HepG2 (cell line): Measurements from ENCODE around the gene LAMA5. TPM values are rescaled to one million over a fixed set of nuclear protein-coding genes. Genes with fewer than 3 reads are reported as not detected.

Source experiments
- ATAC-seq: fragments of 200-7000 bp; cut with Tn5 transposase; 3 replicates; pipeline ENCODE4 v1.9.1; 2020; ENCODE audit warnings: mild to moderate bottlenecking, moderate library complexity
- BruUV-seq: library from RNA; stranded (reverse); fragments of 400-500 nt; replicated peaks from 2 replicates; lab custom pipeline; 2021; lab: Mats Ljungman, UMichigan
- CTCF ChIA-PET: fragments of 300-600 bp; formaldehyde crosslinking; extraction: SDS; loops from one replicate; lab custom pipeline; 2021; ENCODE audit warnings: low total read pairs, inconsistent platforms, low intra/inter-chr PET ratio; lab: Yijun Ruan, JAX
- POLR2A ChIA-PET: fragments of 350-600 bp; sonication (Branson Sonifier 250); formaldehyde crosslinking; loops from one replicate; lab custom pipeline; 2020; ENCODE audit warnings: antibody characterized with exemption, inconsistent platforms; lab: Yijun Ruan, JAX
- DNase-seq: peaks from one replicate; pipeline ENCODE4 v3.0.0-alpha.2; 2015; ENCODE audit warnings: low spot score
- FAIRE-seq: peaks from 3 replicates; lab custom pipeline; 2011; peaks lifted over from hg19 to GRCh38; lab: Jason Lieb, UNC
- H2AFZ ChIP-seq: one replicate; pipeline ENCODE4 v1.6.1; 2011; ENCODE audit warnings: low read length, inconsistent platforms
- H3K27ac ChIP-seq: fragments of 300-600 bp; 3 replicates; pipeline ENCODE4 v1.8.0; 2011; ENCODE audit warnings: mixed run types, mild to moderate bottlenecking, mixed read lengths, low read length, inconsistent platforms; ENCODE audit not compliant: insufficient read depth; ENCODE audit errors: extremely low read length
- H3K27me3 ChIP-seq, 2 experiments: fragments of 200-600 bp in 1 of 2; 2 replicates in 1 of 2; 3 replicates in 1 of 2; pipeline versions ENCODE4 v1.6.0 to v1.8.0; 2011; ENCODE audit warnings: low read length in 2 of 2, mild to moderate bottlenecking in 2 of 2, moderate library complexity in 2 of 2, inconsistent platforms in 1 of 2; ENCODE audit not compliant: insufficient read depth in 2 of 2, control insufficient read depth in 1 of 2
- H3K36me3 ChIP-seq, 2 experiments: fragments of 200-600 bp in 1 of 2; replicated peaks in 1 of 2; 2 replicates in 1 of 2; 3 replicates in 1 of 2; pipeline versions ENCODE4 v1.5.1 to v1.8.0; 2011; ENCODE audit warnings: low read length in 2 of 2, inconsistent platforms in 1 of 2; ENCODE audit not compliant: insufficient read depth in 2 of 2, control insufficient read depth in 1 of 2
- H3K4me1 ChIP-seq: 2 replicates; pipeline ENCODE4 v1.5.1; 2012; ENCODE audit warnings: low read length, inconsistent platforms; ENCODE audit not compliant: insufficient read depth
- H3K4me2 ChIP-seq: 2 replicates; pipeline ENCODE4 v1.6.0; 2011; ENCODE audit warnings: low read depth, low read length, inconsistent platforms
- H3K4me3 ChIP-seq, 3 experiments: fragments of 200-600 bp in 1 of 3; sonication (generic), shearing (Covaris generic) in 1 of 3; replicated peaks in 1 of 3; 2 replicates each; pipeline ENCODE4 v1.5.1; 2011 to 2016; ENCODE audit warnings: low read length in 3 of 3, inconsistent platforms in 2 of 3, low read depth in 2 of 3, mild to moderate bottlenecking in 2 of 3, control low read depth in 1 of 3, mixed read lengths in 1 of 3; ENCODE audit not compliant: insufficient read depth in 1 of 3
- H3K79me2 ChIP-seq: one replicate; pipeline ENCODE4 v1.6.1; 2011; ENCODE audit warnings: low read length, inconsistent platforms; ENCODE audit not compliant: insufficient read depth
- H3K9ac ChIP-seq: 2 replicates; pipeline ENCODE4 v1.6.0; 2011; ENCODE audit warnings: mild to moderate bottlenecking, low read depth, low read length, inconsistent platforms; ENCODE audit not compliant: insufficient read depth
- H3K9me3 ChIP-seq: 2 replicates; pipeline ENCODE4 v1.5.1; 2012; ENCODE audit warnings: mild to moderate bottlenecking, low read length
- H4K20me1 ChIP-seq: 2 replicates; pipeline ENCODE4 v1.6.0; 2011; ENCODE audit warnings: inconsistent platforms, mild to moderate bottlenecking, low read length, moderate library complexity; ENCODE audit not compliant: insufficient read depth
- AGO2 ChIP-seq: fragments of 200-400 bp; formaldehyde crosslinking; optimal IDR thresholded peaks from 2 replicates; pipeline ENCODE3; 2017; ENCODE audit warnings: mild to moderate bottlenecking, low read depth, low read length, moderate library complexity
- HIVEP1 ChIP-seq: sonication (generic); formaldehyde crosslinking; IDR thresholded peaks from 2 replicates; pipeline ENCODE4 v1.4.0; 2020; ENCODE audit warnings: mild to moderate bottlenecking, missing genetic modification reagents
- HOXA7 ChIP-seq: sonication (generic); formaldehyde crosslinking; IDR thresholded peaks from 2 replicates; pipeline ENCODE4 v1.8.1; 2022; ENCODE audit warnings: mild to moderate bottlenecking, missing genetic modification reagents, moderate library complexity
- KDM3A ChIP-seq: IDR thresholded peaks from 2 replicates; pipeline ENCODE4 v1.6.1; 2018; ENCODE audit warnings: low read depth, missing compliant biosample characterization
- MEIS2 ChIP-seq: sonication (generic); formaldehyde crosslinking; IDR thresholded peaks from 2 replicates; pipeline ENCODE4 v1.9.0; 2021; ENCODE audit warnings: mild to moderate bottlenecking, missing genetic modification reagents
- MYC ChIP-seq: sonication (generic); formaldehyde crosslinking; IDR thresholded peaks from 2 replicates; pipeline ENCODE4 v1.9.0; 2021; ENCODE audit warnings: missing genetic modification reagents, borderline replicate concordance
- POLR2A ChIP-seq, 2 experiments: IDR thresholded peaks; 2 replicates each; pipeline ENCODE4 v1.6.1; 2011; ENCODE audit warnings: low read depth in 2 of 2, low read length in 2 of 2, mild to moderate bottlenecking in 1 of 2, moderate library complexity in 1 of 2; ENCODE audit not compliant: insufficient read depth in 1 of 2
- RFX5 ChIP-seq: IDR thresholded peaks from 2 replicates; pipeline ENCODE4 v1.6.1; 2011; ENCODE audit warnings: low read depth, low read length, improper control_type of control experiment
- SALL1 ChIP-seq: sonication (generic); formaldehyde crosslinking; IDR thresholded peaks from 2 replicates; pipeline ENCODE4 v1.8.0; 2022; ENCODE audit warnings: mild to moderate bottlenecking, missing genetic modification reagents
- TAF1 ChIP-seq: sonication (generic); formaldehyde crosslinking; IDR thresholded peaks from 2 replicates; pipeline ENCODE4 v1.4.0; 2020; ENCODE audit warnings: missing genetic modification reagents
- ZBTB4 ChIP-seq: sonication (generic); formaldehyde crosslinking; IDR thresholded peaks from 2 replicates; pipeline ENCODE4 v1.4.0; 2020; ENCODE audit warnings: missing genetic modification reagents, mild to moderate bottlenecking, borderline replicate concordance
- ZFP37 ChIP-seq: sonication (generic); formaldehyde crosslinking; IDR thresholded peaks from 2 replicates; pipeline ENCODE4 v1.4.0; 2020; ENCODE audit warnings: missing genetic modification reagents, borderline replicate concordance
- ZFY ChIP-seq: sonication (generic); formaldehyde crosslinking; IDR thresholded peaks from 2 replicates; pipeline ENCODE4 v1.4.0; 2020; ENCODE audit warnings: missing genetic modification reagents
- ZNF136 ChIP-seq: sonication (generic); formaldehyde crosslinking; IDR thresholded peaks from 2 replicates; pipeline ENCODE4 v1.8.1; 2022; ENCODE audit warnings: low read depth, mild to moderate bottlenecking, moderate library complexity, missing genetic modification reagents
- ZNF282 ChIP-seq: fragments of 450-650 bp; IDR thresholded peaks from 2 replicates; pipeline ENCODE4 v1.6.1; 2018; ENCODE audit not compliant: partially characterized antibody
- ZNF34 ChIP-seq: sonication (generic); formaldehyde crosslinking; IDR thresholded peaks from 2 replicates; pipeline ENCODE4 v1.4.0; 2020; ENCODE audit warnings: mild to moderate bottlenecking, missing genetic modification reagents, borderline replicate concordance
- ZNF576 ChIP-seq: sonication (generic); formaldehyde crosslinking; IDR thresholded peaks from 2 replicates; pipeline ENCODE4 v1.4.0; 2020; ENCODE audit warnings: mild to moderate bottlenecking, missing genetic modification reagents
- ZNF776 ChIP-seq: sonication (generic); formaldehyde crosslinking; IDR thresholded peaks from 2 replicates; pipeline ENCODE4 v1.4.0; 2020; ENCODE audit warnings: mild to moderate bottlenecking, missing genetic modification reagents
- WGBS: methylation state at CpG from one replicate; pipeline ENCODE4 v1.1.6; 2017; ENCODE audit warnings: low lambda C conversion rate; 5-methylcytosine and 5-hydroxymethylcytosine counted together
- in situ Hi-C: cut with HindIII; loops from 2 replicates; pipeline ENCODE4 v1.10.0; 2017; ENCODE audit warnings: low pct_unique_long_range_greater_than_20kb; ENCODE audit not compliant: extremely low pct_ligation_motif_present
- intact Hi-C: fragments of 100-400 bp; cut with micrococcal nuclease; formaldehyde crosslinking; loops from one replicate; pipeline ENCODE4 v1.10.0; 2022; ENCODE audit not compliant: unreplicated experiment
- polyA plus RNA-seq, 8 experiments: library from polyadenylated mRNA; depleted of rRNA in 3 of 8; stranded (reverse) in 7 of 8; unstranded in 1 of 8; fragments of >200 nt; fragmentation: Illumina TruSeq in 4 of 8; extraction: Trizol in 4 of 8; gene quantifications; 2 replicates each; pipeline versions ENCODE4 v1.2.1 to v1.2.3, GENCODE V29; 2011 to 2016; ENCODE audit warnings: low read depth in 4 of 8, missing spikeins in 1 of 8, mixed read lengths in 1 of 8; ENCODE audit not compliant: insufficient read depth in 1 of 8
- total RNA-seq, 5 experiments: library from RNA; depleted of rRNA; stranded (reverse); fragments of >200 nt; fragmentation: Illumina TruSeq; extraction: Trizol; gene quantifications; 2 replicates each; pipeline ENCODE4 v1.2.3, GENCODE V29; 2016; ENCODE audit warnings: low read depth in 1 of 5

The LAMA5 gene
- total and polyA plus RNA-seq, 2 of the 13 experiments (the other 11 are each of a cell fraction or from before 2014, with no cell fraction given), result 21.0 to 44.7 TPM

- in situ Hi-C loops (no loop called here), intact Hi-C loops (no loop called here)
- DNase-seq (no peak), ATAC-seq (no peak), FAIRE-seq (no peak)
- no TSS peak for BruUV-seq
- Histone ChIP-seq H3K4me1 (peaks cover 31% of the 10 kb centered on the region), H3K4me3 (no peak overlapping the region), H3K27me3 (no peaks in the 10 kb centered on the region; a peak in 1 of 5 replicates), H2AFZ (no peak overlapping the region), H4K20me1 (peaks cover 25% of the 10 kb centered on the region), H3K36me3 (peaks cover 47 to 77% of the 10 kb centered on the region in 2 experiments), H3K27ac (peak overlapping the region; percentile 35), H3K9ac (no peak overlapping the region), H3K9me3 (no peaks in the 10 kb centered on the region), H3K79me2 (peaks cover 32% of the 10 kb centered on the region), H3K4me2 (no peak overlapping the region)
- WGBS, result 97% methylated on average over 38 of the region's 42 CpGs
- POLR2A ChIA-PET, result interaction anchor here (5.9 to 8.3 kb wide), 2 partner anchors 60 to 68 kb away, joined by 88 to 187 read pairs; partner anchors contain the start of gene LAMA5
- CTCF ChIA-PET, result no interaction called here
- no peak for TF ChIP-seq MEIS2
- no peak for TF ChIP-seq TAF1 (CRISPR knock-in tag)
- 0 out of 2 replicates have a peak, but pooled peaks have one; percentile 30 for TF ChIP-seq HIVEP1 (CRISPR knock-in tag)
- peak; percentile 95 for TF ChIP-seq AGO2
- TF ChIP-seq ZBTB4 (CRISPR knock-in tag), result peak; percentile 16; the same call in 1 of the 2 replicates
- TF ChIP-seq ZNF282, result no peak
- peak in 1 of 2 experiments; percentile 34; a peak in 1 of 4 replicates for TF ChIP-seq POLR2A (IDR thresholded peaks at IDR 0.05; ENCODE audit: insufficient read depth in 1 of 2, low read depth in 2 of 2, low read length in 2 of 2)
- 0 out of 2 replicates have a peak, but pooled peaks have one; percentile 26 for TF ChIP-seq SALL1
- TF ChIP-seq ZNF776 (CRISPR knock-in tag), result peak; percentile 62; the same call in 1 of the 2 replicates
- TF ChIP-seq KDM3A (CRISPR knock-in tag), result no peak
- no peak for TF ChIP-seq HOXA7 (CRISPR knock-in tag)
- no peak for TF ChIP-seq ZNF136 (CRISPR knock-in tag)
- TF ChIP-seq ZFP37 (CRISPR knock-in tag), result no peak
- peak; percentile 23; the same call in 1 of the 2 replicates for TF ChIP-seq RFX5
- peak; percentile 42; the same call in 1 of the 2 replicates for TF ChIP-seq MYC (CRISPR knock-in tag)
- peak; percentile 89 for TF ChIP-seq ZNF576 (CRISPR knock-in tag)
- TF ChIP-seq ZFY (CRISPR knock-in tag), result 0 out of 2 replicates have a peak, but pooled peaks have one; percentile 39
- TF ChIP-seq ZNF34 (CRISPR knock-in tag), result no peak
These were observed 59.6 kb downstream of the LAMA5 start for GRCh38 chr20:62307226-62308101.
